DOHH2 (cell line): ENCODE measurements around the gene GFRA1.

Experiments used
- CTCF ChIP-seq: fragments of 200-600 bp; sonication (generic); IDR thresholded peaks from one replicate; pipeline ENCODE4 v1.5.1; 2014; ENCODE audit warnings: antibody characterized with exemption, mild to moderate bottlenecking, low read depth, low read length; ENCODE audit not compliant: poor library complexity, severe bottlenecking
- EZH2phosphoT487 ChIP-seq: fragments of 200-600 bp; sonication (generic); IDR thresholded peaks from 2 replicates; pipeline ENCODE4 v1.6.1; 2017; ENCODE audit warnings: borderline replicate concordance, mild to moderate bottlenecking, antibody characterized with exemption, low read length, moderate library complexity, mixed read lengths

- TF ChIP-seq CTCF, result no peak
- no peak for TF ChIP-seq EZH2phosphoT487
Measured at GRCh38 chr10:116262678-116263077, 10.3 kb downstream of the GFRA1 start.
